Neural cell (in vitro differentiated cells): ENCODE results near the gene DEAF1.

Experiments used
- EP300 ChIP-seq: fragments of 450-650 bp; conservative IDR thresholded peaks from 2 replicates; pipeline ENCODE4 v1.6.1; 2014; ENCODE audit warnings: antibody characterized with exemption, mild to moderate bottlenecking, moderate library complexity; ENCODE audit not compliant: poor library complexity, severe bottlenecking
- RAD21 ChIP-seq: fragments of 450-650 bp; conservative IDR thresholded peaks from 2 replicates; pipeline ENCODE4 v1.6.1; 2014; ENCODE audit warnings: antibody characterized with exemption, mild to moderate bottlenecking, moderate library complexity
- TF ChIP-seq, protein P1 (sequence below): fragments of 450-650 bp; IDR thresholded peaks from 2 replicates; pipeline ENCODE4 v1.5.1; 2014; ENCODE audit warnings: antibody characterized with exemption, mild to moderate bottlenecking, moderate library complexity; ENCODE audit not compliant: poor library complexity, severe bottlenecking
- TF ChIP-seq, protein P2 (sequence below): IDR thresholded peaks from 2 replicates; pipeline ENCODE4 v1.6.1; 2012; ENCODE audit warnings: borderline replicate concordance

DNA sequence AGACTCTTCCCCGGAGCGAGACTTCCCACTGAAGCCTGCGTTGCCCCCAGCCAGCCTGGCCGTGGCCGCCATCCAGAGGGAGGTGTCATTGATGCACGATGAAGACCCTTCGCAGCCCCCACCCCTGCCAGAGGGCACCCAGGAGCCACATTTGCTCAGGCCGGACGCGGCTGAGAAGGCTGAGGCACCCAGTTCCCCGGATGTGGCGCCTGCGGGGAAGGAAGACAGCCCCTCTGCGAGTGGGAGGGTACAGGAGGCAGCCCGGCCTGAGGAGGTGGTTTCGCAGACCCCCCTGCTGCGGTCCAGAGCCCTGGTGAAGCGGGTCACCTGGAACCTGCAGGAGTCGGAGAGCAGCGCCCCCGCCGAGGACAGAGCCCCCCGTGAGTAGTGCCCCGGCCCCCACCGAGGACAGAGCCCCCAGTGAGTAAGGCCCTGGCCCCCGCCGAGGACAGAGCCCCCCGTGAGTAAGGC, 85.6 kb downstream of the DEAF1 start:
- TF ChIP-seq, protein P1, sequence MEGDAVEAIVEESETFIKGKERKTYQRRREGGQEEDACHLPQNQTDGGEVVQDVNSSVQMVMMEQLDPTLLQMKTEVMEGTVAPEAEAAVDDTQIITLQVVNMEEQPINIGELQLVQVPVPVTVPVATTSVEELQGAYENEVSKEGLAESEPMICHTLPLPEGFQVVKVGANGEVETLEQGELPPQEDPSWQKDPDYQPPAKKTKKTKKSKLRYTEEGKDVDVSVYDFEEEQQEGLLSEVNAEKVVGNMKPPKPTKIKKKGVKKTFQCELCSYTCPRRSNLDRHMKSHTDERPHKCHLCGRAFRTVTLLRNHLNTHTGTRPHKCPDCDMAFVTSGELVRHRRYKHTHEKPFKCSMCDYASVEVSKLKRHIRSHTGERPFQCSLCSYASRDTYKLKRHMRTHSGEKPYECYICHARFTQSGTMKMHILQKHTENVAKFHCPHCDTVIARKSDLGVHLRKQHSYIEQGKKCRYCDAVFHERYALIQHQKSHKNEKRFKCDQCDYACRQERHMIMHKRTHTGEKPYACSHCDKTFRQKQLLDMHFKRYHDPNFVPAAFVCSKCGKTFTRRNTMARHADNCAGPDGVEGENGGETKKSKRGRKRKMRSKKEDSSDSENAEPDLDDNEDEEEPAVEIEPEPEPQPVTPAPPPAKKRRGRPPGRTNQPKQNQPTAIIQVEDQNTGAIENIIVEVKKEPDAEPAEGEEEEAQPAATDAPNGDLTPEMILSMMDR, result no peak
- TF ChIP-seq RAD21, result no peak
- TF ChIP-seq EP300, result no peak
- TF ChIP-seq, protein P2, sequence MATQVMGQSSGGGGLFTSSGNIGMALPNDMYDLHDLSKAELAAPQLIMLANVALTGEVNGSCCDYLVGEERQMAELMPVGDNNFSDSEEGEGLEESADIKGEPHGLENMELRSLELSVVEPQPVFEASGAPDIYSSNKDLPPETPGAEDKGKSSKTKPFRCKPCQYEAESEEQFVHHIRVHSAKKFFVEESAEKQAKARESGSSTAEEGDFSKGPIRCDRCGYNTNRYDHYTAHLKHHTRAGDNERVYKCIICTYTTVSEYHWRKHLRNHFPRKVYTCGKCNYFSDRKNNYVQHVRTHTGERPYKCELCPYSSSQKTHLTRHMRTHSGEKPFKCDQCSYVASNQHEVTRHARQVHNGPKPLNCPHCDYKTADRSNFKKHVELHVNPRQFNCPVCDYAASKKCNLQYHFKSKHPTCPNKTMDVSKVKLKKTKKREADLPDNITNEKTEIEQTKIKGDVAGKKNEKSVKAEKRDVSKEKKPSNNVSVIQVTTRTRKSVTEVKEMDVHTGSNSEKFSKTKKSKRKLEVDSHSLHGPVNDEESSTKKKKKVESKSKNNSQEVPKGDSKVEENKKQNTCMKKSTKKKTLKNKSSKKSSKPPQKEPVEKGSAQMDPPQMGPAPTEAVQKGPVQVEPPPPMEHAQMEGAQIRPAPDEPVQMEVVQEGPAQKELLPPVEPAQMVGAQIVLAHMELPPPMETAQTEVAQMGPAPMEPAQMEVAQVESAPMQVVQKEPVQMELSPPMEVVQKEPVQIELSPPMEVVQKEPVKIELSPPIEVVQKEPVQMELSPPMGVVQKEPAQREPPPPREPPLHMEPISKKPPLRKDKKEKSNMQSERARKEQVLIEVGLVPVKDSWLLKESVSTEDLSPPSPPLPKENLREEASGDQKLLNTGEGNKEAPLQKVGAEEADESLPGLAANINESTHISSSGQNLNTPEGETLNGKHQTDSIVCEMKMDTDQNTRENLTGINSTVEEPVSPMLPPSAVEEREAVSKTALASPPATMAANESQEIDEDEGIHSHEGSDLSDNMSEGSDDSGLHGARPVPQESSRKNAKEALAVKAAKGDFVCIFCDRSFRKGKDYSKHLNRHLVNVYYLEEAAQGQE, result no peak
